HG03097 (cell line): Measurements from ENCODE around the gene GET3.

Experiments
- ATAC-seq: cut with Tn5 transposase; IDR thresholded peaks from one replicate; pipeline ENCODE4 v1.9.1; 2021; ENCODE audit not compliant: unreplicated experiment, low FRiP score

GET3 gene

GRCh38 chr19:12750851-12751250 lies 13.6 kb downstream of the GET3 start:
- no peak for ATAC-seq

GRCh38 chr19:12751635-12752034 lies 14.3 kb downstream of the GET3 start, which contains the start of gene BEST2:
TSS of gene BEST2 (plus strand) at chr19:12751791. CDS start at chr19:12752593, 802 bp downstream.
- no peak for ATAC-seq

GRCh38 chr19:12752056-12752781 lies 14.9 kb downstream of the GET3 start:
- no peak for ATAC-seq

- ATAC-seq, result no peak
Observed at GRCh38 chr19:12754465-12755196, 17.3 kb downstream of the GET3 start.

- ATAC-seq, result no peak
Observed at GRCh38 chr19:12756150-12756883, 19.0 kb downstream of the GET3 start.

- no peak for ATAC-seq
Observed at GRCh38 chr19:12757544-12758274, 20.4 kb downstream of the GET3 start.

GRCh38 chr19:12759686-12760085 lies 22.4 kb downstream of the GET3 start:
- ATAC-seq, result no peak

GRCh38 chr19:12763100-12763499 lies 25.8 kb downstream of the GET3 start:
- no peak for ATAC-seq

GRCh38 chr19:12764698-12765097 lies 27.4 kb downstream of the GET3 start:
- ATAC-seq, result no peak

GRCh38 chr19:12766051-12766521 lies 28.8 kb downstream of the GET3 start:
- ATAC-seq, result no peak

GRCh38 chr19:12767150-12767549 lies 29.9 kb downstream of the GET3 start:
- ATAC-seq, result no peak

- ATAC-seq, result no peak
Observed at GRCh38 chr19:12767666-12768065, 30.4 kb downstream of the GET3 start.

- ATAC-seq, result no peak
Observed at GRCh38 chr19:12769689-12770088, 32.4 kb downstream of the GET3 start.

GRCh38 chr19:12770922-12771321 lies 33.6 kb downstream of the GET3 start:
- no peak for ATAC-seq

- no peak for ATAC-seq
Observed at GRCh38 chr19:12772323-12772722, 35.0 kb downstream of the GET3 start.

- ATAC-seq, result no peak
Observed at GRCh38 chr19:12773571-12773970, 36.3 kb downstream of the GET3 start.

GRCh38 chr19:12774588-12775555 lies 37.6 kb downstream of the GET3 start, which contains the start of gene HOOK2:
TSS of gene HOOK2 (minus strand) at chr19:12775552. CDS start at chr19:12775449, 103 bp downstream.
- ATAC-seq, result peak; percentile 2

- ATAC-seq, result peak; percentile 37
Observed at GRCh38 chr19:12777217-12778016, 40.1 kb downstream of the GET3 start.
